ENCODE measurements around the gene S100PBP.

S100PBP gene

DNA sequence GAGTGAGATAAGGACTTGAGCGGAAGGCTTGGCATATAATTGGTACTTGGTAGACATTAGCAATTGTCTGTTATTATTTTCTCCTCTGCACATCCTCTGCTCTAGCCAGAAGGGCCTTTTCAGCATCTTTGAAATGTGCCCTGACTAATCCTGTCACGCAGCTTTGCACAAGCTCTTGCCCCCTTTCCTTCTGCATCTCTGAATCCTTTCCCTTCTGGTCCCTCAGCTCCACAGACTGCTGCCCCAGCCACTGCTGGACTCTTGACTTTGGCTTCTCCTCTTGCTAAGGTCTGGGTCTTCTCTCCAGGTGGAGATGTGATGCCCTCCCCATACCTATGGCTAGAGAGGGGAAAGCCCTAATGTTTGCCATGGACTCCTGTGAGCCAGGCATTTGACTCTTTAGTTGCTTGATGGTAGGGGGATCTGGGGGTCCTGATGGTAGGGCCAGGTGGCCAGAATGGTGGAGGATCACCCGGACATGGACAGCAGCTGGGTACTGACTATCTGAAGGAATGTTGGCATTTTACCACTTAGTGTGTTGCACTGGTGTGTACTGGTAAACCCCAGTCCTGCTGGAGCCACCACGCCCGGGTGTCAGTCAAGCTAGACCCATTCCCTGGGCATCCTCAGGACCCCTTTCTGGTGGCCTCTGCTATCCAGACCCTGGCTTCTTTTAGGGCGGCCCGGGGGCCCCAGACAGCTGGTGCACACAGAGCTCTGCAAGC, 73.2 kb downstream of the S100PBP start:
- TF ChIP-seq, protein P1, sequence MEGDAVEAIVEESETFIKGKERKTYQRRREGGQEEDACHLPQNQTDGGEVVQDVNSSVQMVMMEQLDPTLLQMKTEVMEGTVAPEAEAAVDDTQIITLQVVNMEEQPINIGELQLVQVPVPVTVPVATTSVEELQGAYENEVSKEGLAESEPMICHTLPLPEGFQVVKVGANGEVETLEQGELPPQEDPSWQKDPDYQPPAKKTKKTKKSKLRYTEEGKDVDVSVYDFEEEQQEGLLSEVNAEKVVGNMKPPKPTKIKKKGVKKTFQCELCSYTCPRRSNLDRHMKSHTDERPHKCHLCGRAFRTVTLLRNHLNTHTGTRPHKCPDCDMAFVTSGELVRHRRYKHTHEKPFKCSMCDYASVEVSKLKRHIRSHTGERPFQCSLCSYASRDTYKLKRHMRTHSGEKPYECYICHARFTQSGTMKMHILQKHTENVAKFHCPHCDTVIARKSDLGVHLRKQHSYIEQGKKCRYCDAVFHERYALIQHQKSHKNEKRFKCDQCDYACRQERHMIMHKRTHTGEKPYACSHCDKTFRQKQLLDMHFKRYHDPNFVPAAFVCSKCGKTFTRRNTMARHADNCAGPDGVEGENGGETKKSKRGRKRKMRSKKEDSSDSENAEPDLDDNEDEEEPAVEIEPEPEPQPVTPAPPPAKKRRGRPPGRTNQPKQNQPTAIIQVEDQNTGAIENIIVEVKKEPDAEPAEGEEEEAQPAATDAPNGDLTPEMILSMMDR (IDR thresholded peaks at IDR 0.05; ENCODE audit: low read depth, low read length, missing control alignments), result no peak
- in situ Hi-C loops (cut with HindIII; ENCODE audit: low pct_ligation_motif_present, low sequenced_read_pairs), result no loop called here
- no peak for DNase-seq

DNA sequence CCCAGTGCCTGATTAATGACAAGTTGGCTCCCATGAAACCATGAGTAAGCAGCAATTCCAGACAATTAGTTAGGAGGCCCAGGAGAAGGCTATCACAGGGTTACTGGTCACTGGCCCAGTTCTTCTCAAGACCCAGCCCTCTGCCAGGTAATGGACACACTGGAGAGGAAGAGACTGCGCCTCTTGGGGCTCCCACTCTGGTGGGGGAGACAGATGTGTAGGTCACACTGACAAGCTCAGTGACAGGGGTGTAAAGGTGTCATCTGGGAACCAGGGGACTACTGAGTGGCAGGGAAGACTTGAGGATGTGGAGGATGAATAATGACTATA, 73.8 kb downstream of the S100PBP start:
- Histone ChIP-seq H3K36me3 (replicated peaks) (no peaks in the 10 kb centered on the region), H3K27ac (no peak overlapping the region), H3K4me3 (ENCODE audit: low read depth, low read length) (no peak overlapping the region), H3K27me3 (replicated peaks) (peaks cover 27% of the 10 kb centered on the region)
- TF ChIP-seq, protein P1 (IDR thresholded peaks at IDR 0.05; ENCODE audit: low read depth, low read length, missing control alignments), result no peak
- in situ Hi-C loops (cut with HindIII; ENCODE audit: low pct_ligation_motif_present, low sequenced_read_pairs), result no loop called here
- DNase-seq, result no peak

More for the DNA sequence above, 73.2 kb downstream of the S100PBP start:
- Histone ChIP-seq H3K27ac (no peak overlapping the region), H3K36me3 (replicated peaks) (no peaks in the 10 kb centered on the region), H3K27me3 (replicated peaks) (peaks cover 32% of the 10 kb centered on the region), H3K4me3 (ENCODE audit: low read depth, low read length) (no peak overlapping the region)

DNA sequence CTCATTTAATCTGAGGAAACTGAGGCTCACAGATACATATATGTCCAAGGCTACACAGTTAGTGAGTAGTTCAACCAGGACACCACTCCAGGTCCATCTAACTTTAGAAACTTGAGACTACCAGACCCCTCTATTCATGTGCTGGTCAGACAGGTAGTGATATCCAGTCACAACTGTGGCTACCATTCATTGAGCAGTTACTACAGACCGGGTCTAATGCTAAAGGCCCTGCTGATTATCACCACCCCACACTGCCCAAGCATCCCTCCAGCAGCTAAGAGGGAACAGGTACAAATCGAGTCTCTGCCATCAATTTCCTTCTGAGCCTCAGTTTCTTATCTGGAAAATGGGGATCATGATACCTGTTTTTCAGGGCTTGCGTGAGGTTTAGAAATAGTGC, 74.2 kb downstream of the S100PBP start:
- no peaks in the 10 kb centered on the region for H3K36me3 ChIP-seq (replicated peaks)
- no peak overlapping the region for H3K27ac ChIP-seq
- in situ Hi-C loops (cut with HindIII; ENCODE audit: low pct_ligation_motif_present, low sequenced_read_pairs), result no loop called here
- no peak overlapping the region for H3K4me3 ChIP-seq (ENCODE audit: low read depth, low read length)
- TF ChIP-seq, protein P1 (IDR thresholded peaks at IDR 0.05; ENCODE audit: low read depth, low read length, missing control alignments), result no peak
- DNase-seq, result no peak
- peaks cover 27% of the 10 kb centered on the region for H3K27me3 ChIP-seq (replicated peaks)

DNA sequence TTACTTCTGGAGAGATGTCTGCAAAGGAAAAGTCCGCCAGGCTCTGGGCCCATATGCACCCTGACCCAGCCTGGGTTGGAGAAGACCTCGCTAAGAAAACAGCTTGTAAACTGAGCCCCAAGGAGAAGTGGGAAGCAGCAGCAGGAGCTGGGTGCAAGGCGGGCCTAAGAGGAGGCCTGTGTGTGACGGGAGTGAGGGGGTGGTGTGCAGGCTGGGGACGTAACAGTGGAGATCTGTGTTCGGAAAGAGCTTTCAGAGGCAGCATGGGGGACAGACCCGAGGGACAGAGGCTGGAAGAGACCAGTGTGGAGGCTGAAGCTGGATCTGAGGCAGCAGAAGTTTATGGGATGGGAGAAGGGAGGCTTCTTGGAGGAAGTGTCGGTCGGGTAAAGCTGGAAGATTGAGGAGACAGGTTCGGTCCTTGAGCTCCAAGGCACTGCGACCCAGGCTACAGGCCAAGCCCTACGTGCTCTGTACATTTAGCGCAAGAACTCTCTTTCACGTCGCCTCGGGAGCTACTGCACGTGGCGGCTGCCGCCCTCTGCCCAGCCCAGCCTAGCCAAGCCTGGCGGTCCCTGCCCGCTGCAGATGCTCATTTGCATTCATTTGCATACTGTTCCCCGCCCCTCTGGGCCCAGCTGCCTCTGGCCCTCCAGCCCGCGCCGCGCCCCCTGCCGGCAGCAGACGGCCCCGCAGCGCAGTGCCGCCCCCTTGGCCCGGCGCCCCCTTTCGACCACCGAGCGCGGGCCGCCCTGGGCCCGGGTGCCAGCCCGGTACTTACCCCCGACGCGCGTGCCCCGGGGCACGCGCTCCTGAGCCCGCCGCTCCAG, 75.1 kb downstream of the S100PBP start:
- no peak overlapping the region for H3K27ac ChIP-seq
- no peaks in the 10 kb centered on the region for H3K36me3 ChIP-seq (replicated peaks)
- H3K27me3 ChIP-seq (replicated peaks), result peaks cover 22% of the 10 kb centered on the region
- DNase-seq, result no peak
- in situ Hi-C loops (cut with HindIII; ENCODE audit: low pct_ligation_motif_present, low sequenced_read_pairs), result no loop called here
- H3K4me3 ChIP-seq (ENCODE audit: low read depth, low read length), result peak overlapping the region; percentile 47
- TF ChIP-seq, protein P1 (IDR thresholded peaks at IDR 0.05; ENCODE audit: low read depth, low read length, missing control alignments), result no peak

DNA sequence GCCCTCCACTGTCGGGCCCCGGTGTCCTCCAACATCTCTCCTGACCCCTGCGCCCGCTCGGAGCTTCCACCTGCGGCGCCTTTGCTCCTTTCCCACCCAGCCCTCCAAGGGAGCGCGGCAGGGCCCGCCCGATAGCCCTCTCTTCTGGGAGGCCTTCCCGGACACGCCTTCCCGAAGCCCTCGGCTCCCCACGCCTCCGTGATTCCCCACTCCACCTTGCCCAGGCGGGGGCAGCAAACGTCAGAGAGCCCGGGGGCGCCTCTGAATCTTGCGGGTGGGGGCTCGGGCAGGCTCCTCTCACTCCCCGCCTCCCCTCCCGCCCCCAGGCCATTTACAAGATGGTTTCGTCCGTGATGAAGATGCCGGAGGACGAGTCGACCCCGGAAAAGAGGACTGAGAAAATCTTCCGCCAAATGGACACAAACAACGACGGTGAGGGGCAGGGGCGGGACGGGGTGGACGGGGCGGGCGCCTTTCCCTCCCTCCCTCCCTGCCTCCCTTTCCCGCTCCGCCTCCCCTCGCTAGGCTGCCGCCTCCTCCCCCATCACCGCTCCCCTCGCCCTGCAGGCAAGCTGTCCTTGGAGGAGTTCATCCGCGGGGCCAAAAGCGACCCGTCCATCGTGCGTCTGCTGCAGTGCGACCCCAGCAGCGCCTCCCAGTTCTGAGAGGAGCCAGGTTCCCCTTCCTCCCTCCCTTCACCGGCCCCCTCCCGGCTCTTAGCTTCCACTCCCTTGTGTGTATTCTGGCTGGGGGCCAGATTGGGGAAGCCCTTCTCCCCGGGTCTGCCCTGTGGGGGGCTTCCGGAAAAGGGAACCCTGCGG, 76.0 kb downstream of the S100PBP start:
- Histone ChIP-seq H3K27me3 (replicated peaks) (peaks cover 22% of the 10 kb centered on the region), H3K27ac (no peak overlapping the region), H3K36me3 (replicated peaks) (no peaks in the 10 kb centered on the region), H3K4me3 (ENCODE audit: low read depth, low read length) (peak overlapping the region; percentile 47)
- in situ Hi-C loops (cut with HindIII; ENCODE audit: low pct_ligation_motif_present, low sequenced_read_pairs), result no loop called here
- TF ChIP-seq, protein P1 (IDR thresholded peaks at IDR 0.05; ENCODE audit: low read depth, low read length, missing control alignments), result peak; percentile 29
- no peak for DNase-seq

Data from brain microvascular endothelial cell (primary cell).